HG02763 (cell line): ENCODE results near the gene CDH24.

ENCODE experiments used
- ATAC-seq: cut with Tn5 transposase; IDR thresholded peaks from one replicate; pipeline ENCODE4 v1.9.1; 2021; ENCODE audit warnings: mild to moderate bottlenecking, moderate library complexity; ENCODE audit not compliant: unreplicated experiment

Gene CDH24

GRCh38 chr14:22997676-22998323 lies 59.5 kb downstream of the CDH24 start:
- ATAC-seq = no peak
